ENCODE data around the gene ELOVL5.

DNA sequence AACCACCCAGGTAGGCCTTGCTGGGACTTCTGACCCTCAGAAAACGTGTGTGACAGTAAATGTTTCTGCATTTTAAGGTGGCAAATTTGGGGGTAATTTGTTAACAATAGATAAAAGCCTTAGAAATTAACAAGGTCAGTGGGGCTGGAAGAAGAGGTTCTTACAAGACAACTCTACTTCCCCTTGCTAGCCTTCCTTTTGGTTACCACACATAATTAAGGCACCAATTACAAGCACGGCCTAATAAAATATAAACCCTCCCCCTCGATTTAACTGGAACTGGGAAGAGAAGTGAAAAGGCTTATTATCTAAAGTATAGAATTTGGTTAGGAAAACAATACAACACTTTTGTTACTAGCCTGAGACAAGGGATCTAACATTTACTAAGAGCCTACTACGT is 38.8 kb downstream of the ELOVL5 start:
- TF ChIP-seq, protein P1, sequence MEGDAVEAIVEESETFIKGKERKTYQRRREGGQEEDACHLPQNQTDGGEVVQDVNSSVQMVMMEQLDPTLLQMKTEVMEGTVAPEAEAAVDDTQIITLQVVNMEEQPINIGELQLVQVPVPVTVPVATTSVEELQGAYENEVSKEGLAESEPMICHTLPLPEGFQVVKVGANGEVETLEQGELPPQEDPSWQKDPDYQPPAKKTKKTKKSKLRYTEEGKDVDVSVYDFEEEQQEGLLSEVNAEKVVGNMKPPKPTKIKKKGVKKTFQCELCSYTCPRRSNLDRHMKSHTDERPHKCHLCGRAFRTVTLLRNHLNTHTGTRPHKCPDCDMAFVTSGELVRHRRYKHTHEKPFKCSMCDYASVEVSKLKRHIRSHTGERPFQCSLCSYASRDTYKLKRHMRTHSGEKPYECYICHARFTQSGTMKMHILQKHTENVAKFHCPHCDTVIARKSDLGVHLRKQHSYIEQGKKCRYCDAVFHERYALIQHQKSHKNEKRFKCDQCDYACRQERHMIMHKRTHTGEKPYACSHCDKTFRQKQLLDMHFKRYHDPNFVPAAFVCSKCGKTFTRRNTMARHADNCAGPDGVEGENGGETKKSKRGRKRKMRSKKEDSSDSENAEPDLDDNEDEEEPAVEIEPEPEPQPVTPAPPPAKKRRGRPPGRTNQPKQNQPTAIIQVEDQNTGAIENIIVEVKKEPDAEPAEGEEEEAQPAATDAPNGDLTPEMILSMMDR (conservative IDR thresholded peaks at IDR 0.05; ENCODE audit: low read depth in 2 of 2): no peak
- TF ChIP-seq EZH2 (IDR thresholded peaks at IDR 0.05; ENCODE audit: low read depth, unreplicated experiment) (no peak), POLR2AphosphoS5 (IDR thresholded peaks at IDR 0.05; ENCODE audit: low read depth) (no peak), CREB1 (CRISPR knock-in tag; IDR thresholded peaks at IDR 0.05; ENCODE audit: low read depth) (no peak), JUNB (IDR thresholded peaks at IDR 0.05; ENCODE audit: unreplicated experiment) (no peak)
- TF ChIP-seq, protein P2, sequence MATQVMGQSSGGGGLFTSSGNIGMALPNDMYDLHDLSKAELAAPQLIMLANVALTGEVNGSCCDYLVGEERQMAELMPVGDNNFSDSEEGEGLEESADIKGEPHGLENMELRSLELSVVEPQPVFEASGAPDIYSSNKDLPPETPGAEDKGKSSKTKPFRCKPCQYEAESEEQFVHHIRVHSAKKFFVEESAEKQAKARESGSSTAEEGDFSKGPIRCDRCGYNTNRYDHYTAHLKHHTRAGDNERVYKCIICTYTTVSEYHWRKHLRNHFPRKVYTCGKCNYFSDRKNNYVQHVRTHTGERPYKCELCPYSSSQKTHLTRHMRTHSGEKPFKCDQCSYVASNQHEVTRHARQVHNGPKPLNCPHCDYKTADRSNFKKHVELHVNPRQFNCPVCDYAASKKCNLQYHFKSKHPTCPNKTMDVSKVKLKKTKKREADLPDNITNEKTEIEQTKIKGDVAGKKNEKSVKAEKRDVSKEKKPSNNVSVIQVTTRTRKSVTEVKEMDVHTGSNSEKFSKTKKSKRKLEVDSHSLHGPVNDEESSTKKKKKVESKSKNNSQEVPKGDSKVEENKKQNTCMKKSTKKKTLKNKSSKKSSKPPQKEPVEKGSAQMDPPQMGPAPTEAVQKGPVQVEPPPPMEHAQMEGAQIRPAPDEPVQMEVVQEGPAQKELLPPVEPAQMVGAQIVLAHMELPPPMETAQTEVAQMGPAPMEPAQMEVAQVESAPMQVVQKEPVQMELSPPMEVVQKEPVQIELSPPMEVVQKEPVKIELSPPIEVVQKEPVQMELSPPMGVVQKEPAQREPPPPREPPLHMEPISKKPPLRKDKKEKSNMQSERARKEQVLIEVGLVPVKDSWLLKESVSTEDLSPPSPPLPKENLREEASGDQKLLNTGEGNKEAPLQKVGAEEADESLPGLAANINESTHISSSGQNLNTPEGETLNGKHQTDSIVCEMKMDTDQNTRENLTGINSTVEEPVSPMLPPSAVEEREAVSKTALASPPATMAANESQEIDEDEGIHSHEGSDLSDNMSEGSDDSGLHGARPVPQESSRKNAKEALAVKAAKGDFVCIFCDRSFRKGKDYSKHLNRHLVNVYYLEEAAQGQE (IDR thresholded peaks at IDR 0.05; ENCODE audit: unreplicated experiment): no peak

All from GM23338 (cell line).